HCT116 (cell line): ENCODE results near the gene SYTL5. TPM values are rescaled to one million over a fixed set of nuclear protein-coding genes. Genes with fewer than 3 reads are reported as not detected.

Experiments used
- ATAC-seq: fragments of 200-7000 bp; cut with Tn5 transposase; 2 replicates; pipeline ENCODE4 v1.9.1; 2020; ENCODE audit warnings: mild to moderate bottlenecking, moderate library complexity
- BruUV-seq: library from RNA; stranded (reverse); fragments of 400-500 nt; replicated peaks from 2 replicates; lab custom pipeline; 2021; lab: Mats Ljungman, UMichigan
- CTCF ChIA-PET: fragments of 300-600 bp; sonication (Branson Sonifier 250); formaldehyde crosslinking; loops from one replicate; lab custom pipeline; 2021; ENCODE audit warnings: antibody characterized with exemption; lab: Charles Lee
- POLR2A ChIA-PET: fragments of 300-600, 350-600 bp; sonication (Branson Sonifier 250); formaldehyde crosslinking; loops from one replicate; lab custom pipeline; 2021; ENCODE audit warnings: antibody characterized with exemption; lab: Charles Lee
- RAD21 ChIA-PET, 2 experiments: fragments of 300-600 bp; sonication (Branson Sonifier 250); formaldehyde crosslinking; loops; one replicate each; lab custom pipeline; 2023; ENCODE audit warnings: low total read pairs in 2 of 2; ENCODE audit not compliant: uncharacterized antibody in 2 of 2, unreplicated experiment in 2 of 2, low non-redundant PET in 1 of 2; lab: Charles Lee
- DNase-seq: peaks from one replicate; pipeline ENCODE4 v3.0.0-alpha.2; 2010; ENCODE audit warnings: low read depth, low spot score
- H2AFZ ChIP-seq: fragments of 200-600 bp; shearing (Covaris generic), sonication (generic); 2 replicates; pipeline ENCODE4 v1.6.1; 2017; ENCODE audit warnings: low read depth, mixed run types, mixed read lengths, antibody characterized with exemption, low read length; ENCODE audit not compliant: poor library complexity, severe bottlenecking
- H3K27ac ChIP-seq: 2 replicates; pipeline ENCODE4 v1.5.1; 2012; ENCODE audit warnings: low read depth, low read length
- H3K27me3 ChIP-seq: fragments of 200-600 bp; sonication (generic); 2 replicates; pipeline ENCODE4 v1.6.1; 2016; ENCODE audit warnings: mixed run types, low read length, mixed read lengths; ENCODE audit not compliant: insufficient read depth
- H3K36me3 ChIP-seq, 2 experiments: fragments of 200-500 bp in 1 of 2; fragments of 200-600 bp in 1 of 2; sonication (Bioruptor generic) in 1 of 2; sonication (generic) in 1 of 2; 2 replicates each; pipeline versions ENCODE4 v1.5.1 to v1.6.1; 2014 to 2016; ENCODE audit warnings: low read length in 2 of 2, inconsistent platforms in 1 of 2, mixed read lengths in 1 of 2, mixed run types in 1 of 2; ENCODE audit not compliant: insufficient read depth in 2 of 2, control insufficient read depth in 1 of 2
- H3K4me1 ChIP-seq, 2 experiments: fragments of 200-600 bp in 1 of 2; sonication (generic) in 1 of 2; 2 replicates each; pipeline versions ENCODE4 v1.5.1 to v1.6.1; 2012 to 2017; ENCODE audit warnings: low read length in 2 of 2, inconsistent platforms in 1 of 2, mild to moderate bottlenecking in 1 of 2, mixed read lengths in 1 of 2, mixed run types in 1 of 2, moderate library complexity in 1 of 2; ENCODE audit not compliant: insufficient read depth in 2 of 2, control insufficient read depth in 1 of 2
- H3K4me2 ChIP-seq: fragments of 200-600 bp; sonication (generic); 2 replicates; pipeline ENCODE4 v1.6.1; 2017; ENCODE audit warnings: mixed run types, low read length, mixed read lengths
- H3K4me3 ChIP-seq, 2 experiments: fragments of 200-600 bp in 1 of 2; sonication (generic) in 1 of 2; replicated peaks in 1 of 2; 2 replicates each; pipeline ENCODE4 v1.5.1; 2011 to 2016; ENCODE audit warnings: low read length in 2 of 2, control low read depth in 1 of 2, low read depth in 1 of 2, mild to moderate bottlenecking in 1 of 2, mixed read lengths in 1 of 2, mixed run types in 1 of 2
- H3K79me2 ChIP-seq: fragments of 200-600 bp; sonication (generic); 2 replicates; pipeline ENCODE4 v1.6.1; 2017; ENCODE audit warnings: mild to moderate bottlenecking, mixed run types, low read length, moderate library complexity, mixed read lengths; ENCODE audit not compliant: insufficient read depth
- H3K9ac ChIP-seq: fragments of 200-600 bp; sonication (generic); 2 replicates; pipeline ENCODE4 v1.6.1; 2016; ENCODE audit warnings: low read length, mixed read lengths
- H3K9me2 ChIP-seq: fragments of 200-600 bp; sonication (generic), shearing (Covaris generic); 2 replicates; pipeline ENCODE4 v1.6.1; 2017; ENCODE audit warnings: mixed run types, mild to moderate bottlenecking, moderate library complexity; ENCODE audit not compliant: insufficient read depth
- H3K9me3 ChIP-seq, 2 experiments: fragments of 200-500 bp in 1 of 2; fragments of 200-600 bp in 1 of 2; sonication (Bioruptor generic) in 1 of 2; sonication (generic) in 1 of 2; 2 replicates each; pipeline ENCODE4 v1.6.1; 2014 to 2017; ENCODE audit warnings: low read length in 2 of 2, mixed read lengths in 2 of 2, inconsistent platforms in 1 of 2, low read depth in 1 of 2, mild to moderate bottlenecking in 1 of 2, mixed run types in 1 of 2, moderate library complexity in 1 of 2; ENCODE audit not compliant: control insufficient read depth in 1 of 2, insufficient read depth in 1 of 2
- H4K20me1 ChIP-seq: fragments of 200-600 bp; sonication (generic), shearing (Covaris generic); 2 replicates; pipeline ENCODE4 v1.6.1; 2017; ENCODE audit warnings: mixed run types, mild to moderate bottlenecking, moderate library complexity; ENCODE audit not compliant: insufficient read depth
- ATF3 ChIP-seq: IDR thresholded peaks from 2 replicates; pipeline ENCODE4 v1.6.1; 2012
- CBX3 ChIP-seq: IDR thresholded peaks from 2 replicates; pipeline ENCODE4 v1.6.1; 2012; ENCODE audit warnings: low read depth
- CEBPB ChIP-seq: IDR thresholded peaks from 2 replicates; pipeline ENCODE4 v1.6.1; 2012; ENCODE audit warnings: low read depth
- CTCF ChIP-seq, 3 experiments: fragments of 200-600 bp in 1 of 3; sonication (generic) in 1 of 3; IDR thresholded peaks in 2 of 3; conservative IDR thresholded peaks in 1 of 3; 2 replicates each; pipeline ENCODE4 v1.5.1; 2012 to 2017; ENCODE audit warnings: low read depth in 2 of 3, low read length in 2 of 3, antibody characterized with exemption in 1 of 3, borderline replicate concordance in 1 of 3, control low read depth in 1 of 3, mild to moderate bottlenecking in 1 of 3, mixed read lengths in 1 of 3, mixed run types in 1 of 3, moderate library complexity in 1 of 3; ENCODE audit not compliant: insufficient read depth in 1 of 3
- EGR1 ChIP-seq: IDR thresholded peaks from 2 replicates; pipeline ENCODE4 v1.6.1; 2012; ENCODE audit warnings: low read depth
- ELF1 ChIP-seq: IDR thresholded peaks from 2 replicates; pipeline ENCODE4 v1.6.1; 2012; ENCODE audit warnings: low read depth, borderline replicate concordance
- EZH2 ChIP-seq: fragments of 200-600 bp; sonication (generic); IDR thresholded peaks from 2 replicates; pipeline ENCODE4 v1.6.1; 2017; ENCODE audit warnings: antibody characterized with exemption, mixed run types
- FOSL1 ChIP-seq: IDR thresholded peaks from 2 replicates; pipeline ENCODE4 v1.6.1; 2012; ENCODE audit warnings: low read depth
- JUND ChIP-seq: IDR thresholded peaks from 2 replicates; pipeline ENCODE4 v1.6.1; 2012
- MAX ChIP-seq: IDR thresholded peaks from 2 replicates; pipeline ENCODE4 v1.6.1; 2012
- POLR2A ChIP-seq: IDR thresholded peaks from 2 replicates; pipeline ENCODE4 v1.7.0; 2011; ENCODE audit warnings: borderline replicate concordance; ENCODE audit not compliant: insufficient read depth, insufficient read length; ENCODE audit errors: extremely low read depth
- POLR2AphosphoS5 ChIP-seq: IDR thresholded peaks from 2 replicates; pipeline ENCODE4 v1.6.1; 2011; ENCODE audit warnings: mild to moderate bottlenecking, low read depth, low read length, moderate library complexity
- RAD21 ChIP-seq: IDR thresholded peaks from 2 replicates; pipeline ENCODE4 v1.6.1; 2012; ENCODE audit warnings: low read depth, mild to moderate bottlenecking
- REST ChIP-seq: IDR thresholded peaks from 2 replicates; pipeline ENCODE4 v1.6.1; 2012; ENCODE audit warnings: low read depth
- SRF ChIP-seq: IDR thresholded peaks from 2 replicates; pipeline ENCODE4 v1.6.1; 2012; ENCODE audit warnings: low read depth
- TCF7L2 ChIP-seq: IDR thresholded peaks from 2 replicates; pipeline ENCODE4 v1.7.0; 2011; ENCODE audit warnings: borderline replicate concordance, inconsistent platforms; ENCODE audit not compliant: insufficient read depth, insufficient read length; ENCODE audit errors: extremely low read depth
- ZBTB33 ChIP-seq: IDR thresholded peaks from 2 replicates; pipeline ENCODE4 v1.6.1; 2011; ENCODE audit warnings: mild to moderate bottlenecking, low read length, moderate library complexity; ENCODE audit not compliant: insufficient replicate concordance; ENCODE audit errors: extremely low read depth
- ZFX ChIP-seq: fragments of 450-650 bp; IDR thresholded peaks from 2 replicates; pipeline ENCODE4 v1.6.1; 2017
- ZNF274 ChIP-seq: fragments of 200-500 bp; sonication (Bioruptor generic); IDR thresholded peaks from 2 replicates; pipeline ENCODE4 v1.6.1; 2014; ENCODE audit warnings: mild to moderate bottlenecking, low read depth, low read length, inconsistent platforms
- intact Hi-C: fragments of 100-400 bp; cut with micrococcal nuclease; formaldehyde crosslinking; loops from 2 replicates; pipeline ENCODE4 v1.10.0; 2022
- total RNA-seq: library from RNA; stranded (reverse); gene quantifications from one replicate; pipeline ENCODE4 v1.2.1, GENCODE V29; 2021; ENCODE audit not compliant: unreplicated experiment

SYTL5 gene
- total RNA-seq, 1 experiment from 2014 or later = 0.20 TPM

GRCh38 chrX:38087594-38087993 is 81.2 kb downstream of the SYTL5 start:
- Histone ChIP-seq H3K4me1 (no peaks in the 10 kb centered on the region), H3K9me3 (no peaks in the 10 kb centered on the region), H3K27ac (no peak overlapping the region), H3K79me2 (no peaks in the 10 kb centered on the region), H4K20me1 (no peaks in the 10 kb centered on the region), H3K4me2 (no peak overlapping the region), H3K27me3 (no peaks in the 10 kb centered on the region), H2AFZ (no peak overlapping the region), H3K4me3 (no peak overlapping the region), H3K36me3 (no peaks in the 10 kb centered on the region), H3K9me2 (no peaks in the 10 kb centered on the region), H3K9ac (no peak overlapping the region)
- ATAC-seq = no peak
- ChIA-PET POLR2A (no interaction called here), RAD21 (no interaction called here), CTCF (no interaction called here)
- no TSS peak for BruUV-seq
- intact Hi-C loops = no loop called here
- TF ChIP-seq CBX3 = no peak
- TF ChIP-seq ATF3 = no peak
- TF ChIP-seq RAD21 = no peak
- no peak for TF ChIP-seq EZH2
- no peak for TF ChIP-seq CTCF (IDR thresholded peaks at IDR 0.05 in 2 of 3, conservative IDR thresholded peaks at IDR 0.05 in 1 of 3; ENCODE audit: borderline replicate concordance in 1 of 3, insufficient read depth in 1 of 3, low read depth in 2 of 3, low read length in 2 of 3)
- TF ChIP-seq ZFX = no peak
- no peak for TF ChIP-seq ZBTB33
- no peak for TF ChIP-seq TCF7L2
- TF ChIP-seq EGR1 = no peak
- no peak for TF ChIP-seq SRF
- TF ChIP-seq REST = no peak
- no peak for TF ChIP-seq MAX
- no peak for TF ChIP-seq POLR2AphosphoS5
- no peak for TF ChIP-seq CEBPB
- TF ChIP-seq POLR2A = no peak
- no peak for TF ChIP-seq FOSL1
- TF ChIP-seq JUND = no peak
- TF ChIP-seq ELF1 = no peak
- no peak for TF ChIP-seq ZNF274
- DNase-seq = no peak
